ENCODE data around the gene NFATC2.

DNA sequence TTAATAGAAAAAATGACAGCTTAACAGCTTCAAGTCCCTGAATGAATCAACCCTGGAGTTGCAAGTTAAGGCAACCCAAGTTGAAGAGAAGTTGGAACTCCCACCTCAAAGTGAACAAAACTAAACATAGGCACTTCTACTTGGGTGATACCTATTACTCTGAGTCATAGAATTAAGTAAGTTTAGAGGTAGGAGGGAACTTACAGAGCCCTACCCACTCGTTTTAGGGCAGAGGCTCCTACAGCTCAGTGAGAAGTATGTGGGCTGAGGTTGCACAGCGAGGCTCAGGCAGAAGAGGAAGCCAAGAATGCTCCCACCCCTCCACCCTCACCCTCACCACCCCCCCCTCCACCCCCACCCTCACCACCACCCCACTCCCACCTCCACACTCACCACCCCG is 42.2 kb downstream of the NFATC2 start:
- TF ChIP-seq EZH2phosphoT487 (IDR thresholded peaks at IDR 0.05; ENCODE audit: borderline replicate concordance) = no peak
- TF ChIP-seq, protein P1, sequence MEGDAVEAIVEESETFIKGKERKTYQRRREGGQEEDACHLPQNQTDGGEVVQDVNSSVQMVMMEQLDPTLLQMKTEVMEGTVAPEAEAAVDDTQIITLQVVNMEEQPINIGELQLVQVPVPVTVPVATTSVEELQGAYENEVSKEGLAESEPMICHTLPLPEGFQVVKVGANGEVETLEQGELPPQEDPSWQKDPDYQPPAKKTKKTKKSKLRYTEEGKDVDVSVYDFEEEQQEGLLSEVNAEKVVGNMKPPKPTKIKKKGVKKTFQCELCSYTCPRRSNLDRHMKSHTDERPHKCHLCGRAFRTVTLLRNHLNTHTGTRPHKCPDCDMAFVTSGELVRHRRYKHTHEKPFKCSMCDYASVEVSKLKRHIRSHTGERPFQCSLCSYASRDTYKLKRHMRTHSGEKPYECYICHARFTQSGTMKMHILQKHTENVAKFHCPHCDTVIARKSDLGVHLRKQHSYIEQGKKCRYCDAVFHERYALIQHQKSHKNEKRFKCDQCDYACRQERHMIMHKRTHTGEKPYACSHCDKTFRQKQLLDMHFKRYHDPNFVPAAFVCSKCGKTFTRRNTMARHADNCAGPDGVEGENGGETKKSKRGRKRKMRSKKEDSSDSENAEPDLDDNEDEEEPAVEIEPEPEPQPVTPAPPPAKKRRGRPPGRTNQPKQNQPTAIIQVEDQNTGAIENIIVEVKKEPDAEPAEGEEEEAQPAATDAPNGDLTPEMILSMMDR (conservative IDR thresholded peaks at IDR 0.05; ENCODE audit: low read length) = no peak
